Measurements from ENCODE around the gene TENT4A. TPM values are rescaled to one million over a fixed set of nuclear protein-coding genes. Genes with fewer than 3 reads are reported as not detected.

TENT4A gene
- total RNA-seq, 2 donors from 2014 or later: 17.1 to 21.9 TPM

DNA sequence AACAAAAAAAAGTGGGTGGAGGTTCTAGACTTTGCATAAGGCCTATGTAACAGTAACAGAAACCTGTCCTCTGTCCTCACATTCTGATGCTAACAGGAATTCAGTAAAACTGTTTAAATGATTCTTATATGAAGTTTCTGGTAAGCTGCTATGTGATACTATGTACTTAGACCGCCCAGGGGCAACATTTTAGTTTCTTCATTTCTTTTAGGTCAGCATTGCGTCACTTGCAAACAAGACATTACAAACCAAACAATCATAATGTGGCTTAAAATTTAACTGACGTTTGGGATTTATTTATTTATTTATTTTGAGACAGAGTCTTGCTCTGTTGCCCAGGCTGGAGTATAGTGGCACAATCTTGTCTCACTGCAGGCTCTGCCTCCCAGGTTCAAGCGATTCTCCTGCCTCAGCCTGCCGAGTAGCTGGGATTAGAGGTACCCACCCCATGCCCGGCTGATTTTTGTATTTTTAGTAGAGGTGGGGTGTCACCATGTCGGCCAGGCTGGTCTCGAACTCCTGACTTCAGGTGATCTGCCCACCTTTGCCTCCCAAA is 44.3 kb downstream of the TENT4A start:
- TF ChIP-seq, protein P1, sequence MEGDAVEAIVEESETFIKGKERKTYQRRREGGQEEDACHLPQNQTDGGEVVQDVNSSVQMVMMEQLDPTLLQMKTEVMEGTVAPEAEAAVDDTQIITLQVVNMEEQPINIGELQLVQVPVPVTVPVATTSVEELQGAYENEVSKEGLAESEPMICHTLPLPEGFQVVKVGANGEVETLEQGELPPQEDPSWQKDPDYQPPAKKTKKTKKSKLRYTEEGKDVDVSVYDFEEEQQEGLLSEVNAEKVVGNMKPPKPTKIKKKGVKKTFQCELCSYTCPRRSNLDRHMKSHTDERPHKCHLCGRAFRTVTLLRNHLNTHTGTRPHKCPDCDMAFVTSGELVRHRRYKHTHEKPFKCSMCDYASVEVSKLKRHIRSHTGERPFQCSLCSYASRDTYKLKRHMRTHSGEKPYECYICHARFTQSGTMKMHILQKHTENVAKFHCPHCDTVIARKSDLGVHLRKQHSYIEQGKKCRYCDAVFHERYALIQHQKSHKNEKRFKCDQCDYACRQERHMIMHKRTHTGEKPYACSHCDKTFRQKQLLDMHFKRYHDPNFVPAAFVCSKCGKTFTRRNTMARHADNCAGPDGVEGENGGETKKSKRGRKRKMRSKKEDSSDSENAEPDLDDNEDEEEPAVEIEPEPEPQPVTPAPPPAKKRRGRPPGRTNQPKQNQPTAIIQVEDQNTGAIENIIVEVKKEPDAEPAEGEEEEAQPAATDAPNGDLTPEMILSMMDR (IDR thresholded peaks at IDR 0.05): no peak
- no peaks in the 10 kb centered on the region for H3K4me1 ChIP-seq
- H3K36me3 ChIP-seq: peaks cover 15% of the 10 kb centered on the region
- no peak overlapping the region for H3K4me3 ChIP-seq
- no peak overlapping the region for H3K9ac ChIP-seq (ENCODE audit: low read depth in 2 of 2, low read length in 2 of 2)
- H3K27ac ChIP-seq: no peak overlapping the region
- H3K27me3 ChIP-seq: no peaks in the 10 kb centered on the region
- DNase-seq: no peak
- intact Hi-C loops (cut with DNase I): no loop called here
- H3K9me3 ChIP-seq: no peaks in the 10 kb centered on the region

DNA sequence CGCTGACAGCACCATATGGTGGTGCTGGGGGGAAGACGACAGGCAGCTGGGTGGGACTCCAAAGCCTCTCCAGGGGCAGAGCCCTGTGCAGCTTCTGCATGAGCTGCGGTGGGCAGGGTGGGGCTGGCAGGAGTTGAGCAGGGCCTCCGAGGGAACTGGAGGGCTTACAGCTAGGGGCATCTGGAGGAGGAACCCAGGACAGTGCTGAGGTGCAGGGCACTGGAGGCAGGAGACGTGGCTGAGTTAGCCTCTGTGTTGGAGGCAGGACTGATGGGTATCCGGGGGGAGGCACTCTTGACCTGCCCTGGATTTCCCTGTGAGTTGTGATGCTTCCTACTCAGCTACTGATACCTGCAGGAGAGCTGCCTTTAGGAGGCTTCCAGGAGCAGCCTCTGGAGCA is 45.0 kb downstream of the TENT4A start:
- Histone ChIP-seq H3K27me3 (no peaks in the 10 kb centered on the region), H3K27ac (no peak overlapping the region), H3K4me3 (no peak overlapping the region), H3K36me3 (peaks cover 12% of the 10 kb centered on the region), H3K9ac (ENCODE audit: low read depth in 2 of 2, low read length in 2 of 2) (no peak overlapping the region), H3K4me1 (no peaks in the 10 kb centered on the region), H3K9me3 (no peaks in the 10 kb centered on the region)
- TF ChIP-seq, protein P1 (IDR thresholded peaks at IDR 0.05): no peak
- DNase-seq: no peak
- intact Hi-C loops (cut with DNase I): no loop called here

DNA sequence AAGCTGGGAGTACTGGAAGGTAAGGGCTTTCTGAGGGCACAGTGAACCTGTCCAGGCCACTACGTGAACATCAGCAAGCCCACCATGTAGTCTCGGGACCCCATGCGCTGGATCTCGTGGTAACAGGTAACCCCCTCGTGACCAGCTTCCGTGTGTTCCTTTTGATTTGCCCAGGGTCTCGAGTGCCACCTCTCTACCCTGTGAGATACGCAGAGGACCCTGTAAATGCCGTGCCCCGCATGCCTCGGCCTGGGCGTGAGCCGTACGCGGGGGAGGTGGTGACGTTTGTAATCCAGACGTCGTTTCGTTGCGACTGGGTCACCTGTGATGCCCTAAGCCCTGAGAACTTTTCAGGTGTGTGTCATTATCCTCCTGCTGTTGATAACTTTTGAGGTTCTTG is 45.5 kb downstream of the TENT4A start:
- TF ChIP-seq, protein P1 (IDR thresholded peaks at IDR 0.05): no peak
- DNase-seq: no peak
- Histone ChIP-seq H3K27me3 (no peaks in the 10 kb centered on the region), H3K9me3 (no peaks in the 10 kb centered on the region), H3K27ac (no peak overlapping the region), H3K9ac (ENCODE audit: low read depth in 2 of 2, low read length in 2 of 2) (no peak overlapping the region), H3K4me3 (no peak overlapping the region), H3K36me3 (peaks cover 10% of the 10 kb centered on the region), H3K4me1 (no peaks in the 10 kb centered on the region)
- intact Hi-C loops (cut with DNase I): no loop called here

DNA sequence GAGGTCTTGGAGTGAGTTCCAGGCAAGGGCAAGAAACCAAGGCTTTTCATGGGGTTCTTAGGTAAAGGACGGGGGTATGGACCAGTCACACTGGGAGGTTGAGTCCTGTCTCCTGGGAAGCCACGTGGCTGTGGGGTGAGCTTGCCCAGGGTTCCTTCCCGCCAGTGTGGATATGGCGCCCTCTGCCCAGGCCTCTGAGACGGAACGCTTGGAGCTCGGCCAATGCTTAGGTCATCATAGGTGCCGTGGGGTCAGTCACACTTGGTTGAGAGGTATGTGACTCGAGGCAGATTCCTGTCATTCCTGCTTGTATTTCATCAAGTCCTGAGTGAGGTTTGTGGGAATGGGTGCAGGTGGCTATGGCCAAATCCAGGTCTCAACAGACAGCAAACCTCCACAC is 46.2 kb downstream of the TENT4A start:
- TF ChIP-seq, protein P1 (IDR thresholded peaks at IDR 0.05): no peak
- Histone ChIP-seq H3K27me3 (no peaks in the 10 kb centered on the region), H3K36me3 (peaks cover 10% of the 10 kb centered on the region), H3K9ac (ENCODE audit: low read depth in 2 of 2, low read length in 2 of 2) (no peak overlapping the region), H3K9me3 (no peaks in the 10 kb centered on the region), H3K4me1 (no peaks in the 10 kb centered on the region), H3K4me3 (no peak overlapping the region), H3K27ac (no peak overlapping the region)
- no peak for DNase-seq
- intact Hi-C loops (cut with DNase I): no loop called here

DNA sequence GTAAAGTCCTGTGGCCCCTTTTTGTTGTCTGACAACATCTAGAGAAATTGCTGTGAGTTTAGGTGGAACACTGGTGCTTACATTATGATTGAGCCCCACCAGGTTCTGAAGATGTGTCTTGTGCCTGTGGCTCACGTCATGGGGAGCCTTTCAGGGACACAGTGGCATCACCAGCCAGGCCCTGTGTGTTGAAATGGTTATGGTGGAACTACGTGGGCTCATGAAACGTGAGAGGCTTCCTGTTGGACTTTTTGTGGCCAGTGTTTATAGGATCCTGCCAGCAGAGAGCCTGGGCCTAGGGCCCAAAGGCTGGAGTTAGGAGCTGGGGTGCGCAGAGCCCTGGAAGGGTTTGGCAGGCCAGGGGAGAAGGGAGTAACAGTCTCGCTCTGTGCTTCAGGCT is 46.8 kb downstream of the TENT4A start:
- H3K9ac ChIP-seq (ENCODE audit: low read depth in 2 of 2, low read length in 2 of 2): no peak overlapping the region
- DNase-seq: no peak
- H3K27ac ChIP-seq: no peak overlapping the region
- H3K9me3 ChIP-seq: no peaks in the 10 kb centered on the region
- intact Hi-C loops (cut with DNase I): loop anchor here (5.0 to 10.0 kb wide), 2 partner anchors 835 to 982 kb away; no protein-coding TSS in a partner anchor
- no peak overlapping the region for H3K4me3 ChIP-seq
- peaks cover 10% of the 10 kb centered on the region for H3K36me3 ChIP-seq
- TF ChIP-seq, protein P1 (IDR thresholded peaks at IDR 0.05): no peak
- H3K27me3 ChIP-seq: no peaks in the 10 kb centered on the region
- H3K4me1 ChIP-seq: no peaks in the 10 kb centered on the region

Data from colonic mucosa (tissue), 4 donors.